Coronary artery (tissue), 2 donors: Measurements from ENCODE around the gene ARRDC3.
A peak's percentile ranks its signal among the peaks of the same experiment; 100 is the strongest.
"Not testable (repeated sequence)": the region's sequence is repeated elsewhere in the genome, so short reads cannot be mapped to it uniquely, and the experiment has no call there.

Experiments
- DNase-seq: peaks from one replicate; pipeline ENCODE4 v3.0.0-alpha.2; 2017; ENCODE audit warnings: low spot score
- H3K27ac ChIP-seq, 2 donors: fragments of 200-600 bp; sonication (generic); one replicate each; pipeline ENCODE4 v1.5.1; 2016 to 2019
- H3K4me3 ChIP-seq: fragments of 200-600 bp; sonication (generic); 2 replicates; pipeline ENCODE4 v1.5.1; 2016; ENCODE audit warnings: mild to moderate bottlenecking, moderate library complexity
- CTCF ChIP-seq: fragments of 200-600 bp; sonication (generic); IDR thresholded peaks from one replicate; pipeline ENCODE4 v1.5.1; 2019; ENCODE audit warnings: antibody characterized with exemption

Gene ARRDC3

GRCh38 chr5:91403438-91403837 lies 20.3 kb upstream of the ARRDC3 start:
- no peak for TF ChIP-seq CTCF
- no peak for DNase-seq
- H3K27ac ChIP-seq, result no peak overlapping the region
- no peak overlapping the region for H3K4me3 ChIP-seq

GRCh38 chr5:91401175-91401574 lies 18.1 kb upstream of the ARRDC3 start:
- Histone ChIP-seq H3K27ac (no peak overlapping the region), H3K4me3 (no peak overlapping the region)
- DNase-seq, result no peak
- TF ChIP-seq CTCF, result no peak

GRCh38 chr5:91397791-91398190 lies 14.7 kb upstream of the ARRDC3 start:
- Histone ChIP-seq H3K4me3 (no peak overlapping the region), H3K27ac (no peak overlapping the region)
- DNase-seq, result no peak
- no peak for TF ChIP-seq CTCF

- H3K4me3 ChIP-seq, result no peak overlapping the region
- DNase-seq, result no peak
- no peak for TF ChIP-seq CTCF
Measured at GRCh38 chr5:91390268-91390667, 7.2 kb upstream of the ARRDC3 start.

GRCh38 chr5:91389555-91389954 lies 6.4 kb upstream of the ARRDC3 start:
- H3K4me3 ChIP-seq, DNase-seq, H3K27ac ChIP-seq: not testable (repeated sequence)

More at GRCh38 chr5:91390268-91390667, 7.2 kb upstream of the ARRDC3 start:
- H3K27ac ChIP-seq, result no peak overlapping the region

- H3K27ac ChIP-seq, result no peak overlapping the region
- H3K4me3 ChIP-seq, result no peak overlapping the region
- no peak for TF ChIP-seq CTCF
- DNase-seq, result no peak
Measured at GRCh38 chr5:91388362-91388761, 5.2 kb upstream of the ARRDC3 start.

- Histone ChIP-seq H3K4me3 (no peak overlapping the region), H3K27ac (peak overlapping the region in 1 of 2 donors; percentile 13)
- no peak for DNase-seq
- no peak for TF ChIP-seq CTCF
Measured at GRCh38 chr5:91386120-91386519, 3.0 kb upstream of the ARRDC3 start.

GRCh38 chr5:91385596-91385995 lies 2.5 kb upstream of the ARRDC3 start:
- DNase-seq, H3K4me3 ChIP-seq, H3K27ac ChIP-seq: not testable (repeated sequence)
